GM12878 (cell line): ENCODE results near the gene KLHL8. TPM values are rescaled to one million over a fixed set of nuclear protein-coding genes. Genes with fewer than 3 reads are reported as not detected.

ENCODE experiments used
- ATAC-seq: fragments of 200-7000 bp; cut with Tn5 transposase; 3 replicates; pipeline ENCODE4 v1.9.1; 2020; ENCODE audit warnings: mild to moderate bottlenecking, moderate library complexity
- BruUV-seq: library from RNA; stranded (reverse); fragments of 400-500 nt; replicated peaks from 2 replicates; lab custom pipeline; 2021; lab: Mats Ljungman, UMichigan
- CTCF ChIA-PET: fragments of 300-600 bp; sonication (Branson Sonifier 250); formaldehyde crosslinking; extraction: SDS; loops from one replicate; lab custom pipeline; 2021; ENCODE audit warnings: inconsistent platforms; lab: Yijun Ruan, JAX
- POLR2A ChIA-PET: fragments of 350-600 bp; formaldehyde crosslinking; extraction: SDS; loops from one replicate; lab custom pipeline; 2021; ENCODE audit warnings: inconsistent platforms; lab: Charles Lee
- RAD21 ChIA-PET: fragments of 300-600 bp; sonication (Branson Sonifier 250); formaldehyde crosslinking; loops from one replicate; lab custom pipeline; 2023; ENCODE audit warnings: antibody characterized with exemption; ENCODE audit not compliant: unreplicated experiment; lab: Charles Lee
- SMC1A ChIA-PET: fragments of 300-600 bp; sonication (Branson Sonifier 250); formaldehyde crosslinking; loops from one replicate; lab custom pipeline; 2023; ENCODE audit not compliant: unreplicated experiment, uncharacterized antibody; lab: Charles Lee
- DNase-seq: peaks from one replicate; pipeline ENCODE4 v3.0.0-alpha.2; 2011; ENCODE audit warnings: low read depth, low spot score
- FAIRE-seq: peaks from 3 replicates; lab custom pipeline; 2011; peaks lifted over from hg19 to GRCh38; lab: Jason Lieb, UNC
- H2AFZ ChIP-seq: 2 replicates; pipeline ENCODE4 v1.6.0; 2011; ENCODE audit warnings: low read depth, low read length, control low read depth; ENCODE audit not compliant: control insufficient read depth
- H3K27ac ChIP-seq: 2 replicates; pipeline ENCODE4 v1.5.1; 2011; ENCODE audit warnings: control low read depth; ENCODE audit not compliant: control insufficient read depth, insufficient read depth
- H3K27me3 ChIP-seq, 2 experiments: replicated peaks in 1 of 2; 2 replicates each; pipeline versions ENCODE4 v1.6.0 to v1.6.1; 2011; ENCODE audit warnings: low read length in 1 of 2; ENCODE audit not compliant: control insufficient read depth in 2 of 2, insufficient read depth in 2 of 2
- H3K36me3 ChIP-seq, 2 experiments: 2 replicates each; pipeline ENCODE4 v1.5.1; 2011; ENCODE audit warnings: low read length in 1 of 2; ENCODE audit not compliant: control insufficient read depth in 2 of 2, insufficient read depth in 2 of 2
- H3K4me1 ChIP-seq: 2 replicates; pipeline ENCODE4 v1.6.1; 2011; ENCODE audit warnings: mild to moderate bottlenecking, low read length, moderate library complexity, mixed read lengths; ENCODE audit not compliant: control insufficient read depth, insufficient read depth
- H3K4me2 ChIP-seq: 2 replicates; pipeline ENCODE4 v1.6.0; 2011; ENCODE audit warnings: control low read depth; ENCODE audit not compliant: control insufficient read depth, insufficient read depth
- H3K4me3 ChIP-seq: fragments of 200-600 bp; sonication (generic); 2 replicates; pipeline ENCODE4 v1.5.1; 2016
- H3K79me2 ChIP-seq: 2 replicates; pipeline ENCODE4 v1.6.0; 2011; ENCODE audit warnings: low read length; ENCODE audit not compliant: control insufficient read depth, insufficient read depth
- H3K9ac ChIP-seq: 2 replicates; pipeline ENCODE4 v1.8.0; 2011; ENCODE audit warnings: low read length, control low read depth, mixed read lengths; ENCODE audit not compliant: control insufficient read depth, insufficient read depth
- H3K9me3 ChIP-seq: replicated peaks from 3 replicates; pipeline ENCODE4 v1.5.1; 2011; ENCODE audit warnings: mild to moderate bottlenecking, low read length; ENCODE audit not compliant: control insufficient read depth, insufficient read depth
- H4K20me1 ChIP-seq: 2 replicates; pipeline ENCODE4 v1.6.0; 2011; ENCODE audit not compliant: control insufficient read depth, insufficient read depth
- CBX3 ChIP-seq: fragments of 200-600 bp; sonication (generic); IDR thresholded peaks from 2 replicates; pipeline ENCODE4 v1.6.1; 2016; ENCODE audit warnings: low read depth, borderline replicate concordance
- FOXM1 ChIP-seq: IDR thresholded peaks from 2 replicates; pipeline ENCODE4 v1.6.1; 2012; ENCODE audit warnings: low read depth, mild to moderate bottlenecking, inconsistent platforms, low read length, moderate library complexity
- MTA2 ChIP-seq: fragments of 450-650 bp; IDR thresholded peaks from 2 replicates; pipeline ENCODE4 v1.6.1; 2016; ENCODE audit warnings: low read depth, mild to moderate bottlenecking, moderate library complexity
- MTA3 ChIP-seq: IDR thresholded peaks from 2 replicates; pipeline ENCODE4 v1.6.1; 2012; ENCODE audit warnings: low read length, inconsistent platforms, borderline replicate concordance
- SREBF1 ChIP-seq: IDR thresholded peaks from 2 replicates; pipeline ENCODE4 v1.6.1; 2012; ENCODE audit warnings: mild to moderate bottlenecking, low read length
- YY1 ChIP-seq: IDR thresholded peaks from 2 replicates; pipeline ENCODE4 v1.6.1; 2011; ENCODE audit warnings: low read depth, mild to moderate bottlenecking, low read length
- WGBS: methylation state at CpG from one replicate; pipeline ENCODE4 v1.1.6; 2016; ENCODE audit warnings: low lambda C conversion rate; ENCODE audit not compliant: insufficient replicate concordance, insufficient coverage; ENCODE audit errors: missing lambda C conversion rate; 5-methylcytosine and 5-hydroxymethylcytosine counted together
- in situ Hi-C: fragments of 300-500 bp; cut with MboI; formaldehyde crosslinking; loops from 9 replicates; pipeline ENCODE4 v1.14.3; 2018; ENCODE audit warnings: mixed read lengths
- intact Hi-C: fragments of 100-400 bp; cut with micrococcal nuclease; formaldehyde crosslinking; loops from one replicate; pipeline ENCODE4 v1.14.2; 2022; ENCODE audit not compliant: unreplicated experiment
- polyA plus RNA-seq, 11 experiments: library from polyadenylated mRNA; depleted of rRNA in 4 of 11; unstranded in 6 of 11; stranded (reverse) in 5 of 11; fragments of >200 nt; fragmentation: Nextera tagmentation in 4 of 11; fragmentation: Illumina TruSeq in 1 of 11; extraction: Ambion mirVana in 4 of 11; extraction: Trizol in 1 of 11; gene quantifications; 1 replicate in 1 of 11; 2 replicates in 10 of 11; pipeline versions ENCODE4 v1.2.1 to v1.2.3, GENCODE V29; 2011 to 2016; ENCODE audit warnings: inconsistent platforms in 2 of 11, missing spikeins in 2 of 11, low read depth in 1 of 11
- total RNA-seq, 4 experiments: library from RNA; depleted of rRNA in 3 of 4; stranded (reverse); fragments of >200 nt in 3 of 4; fragmentation: Illumina TruSeq in 1 of 4; extraction: Trizol in 1 of 4; gene quantifications; 2 replicates each; pipeline versions ENCODE4 v1.2.1 to v1.2.3, GENCODE V29; 2013 to 2021
- TF ChIP-seq, protein P1 (sequence below), 3 experiments: IDR thresholded peaks in 2 of 3; conservative IDR thresholded peaks in 1 of 3; 2 replicates each; pipeline ENCODE4 v1.5.1; 2011; ENCODE audit warnings: low read depth in 3 of 3, low read length in 3 of 3, mild to moderate bottlenecking in 3 of 3, control low read depth in 2 of 3, moderate library complexity in 2 of 3, inconsistent platforms in 1 of 3, mixed read lengths in 1 of 3; ENCODE audit not compliant: control insufficient read depth in 2 of 3, insufficient read depth in 1 of 3; ENCODE audit errors: extremely low read depth in 1 of 3
- TF ChIP-seq, protein P2 (sequence below): fragments of 450-650 bp; formaldehyde crosslinking; IDR thresholded peaks from 2 replicates; pipeline ENCODE4 v1.4.0; 2020; ENCODE audit warnings: mild to moderate bottlenecking, moderate library complexity

The KLHL8 gene
- total and polyA plus RNA-seq, 10 of the 15 experiments (the other 5 are each of a cell fraction or from before 2014, with no cell fraction given), result 4.5 to 13.1 (median 9.0) TPM

DNA sequence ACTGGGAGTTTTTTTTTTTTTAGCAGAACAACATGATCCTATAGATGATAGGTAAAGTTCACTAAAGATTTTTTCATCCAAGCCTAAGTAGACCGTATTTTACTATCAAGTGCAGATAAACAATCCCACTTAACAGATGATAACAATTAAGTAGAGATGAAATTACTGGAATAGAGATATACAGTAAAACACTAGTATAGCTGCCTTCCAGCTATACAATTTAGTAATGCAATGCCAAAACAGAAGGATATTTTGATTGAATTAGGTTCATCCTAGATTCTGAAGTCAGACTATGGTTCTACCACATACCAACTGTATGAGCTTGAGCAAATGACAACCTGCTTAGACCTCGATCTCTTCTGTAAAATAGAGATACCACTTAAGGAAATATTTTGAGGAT, 24.3 kb downstream of the KLHL8 start:
- CTCF ChIA-PET, result interaction anchor here (1.0 kb wide), 1 partner anchor 23 kb away, joined by 3 read pairs; no protein-coding TSS in a partner anchor
- no peak for ATAC-seq
- intact Hi-C loops (no loop called here), in situ Hi-C loops (no loop called here)
- H2AFZ ChIP-seq, result no peak overlapping the region
- no peaks in the 10 kb centered on the region for H3K36me3 ChIP-seq
- no peak for FAIRE-seq
- WGBS, result 96% methylated on average over 2 of the region's 2 CpGs
- peaks cover 3% of the 10 kb centered on the region; the same call in 1 of the 2 replicates for H3K4me1 ChIP-seq
- no peaks in the 10 kb centered on the region for H4K20me1 ChIP-seq
- H3K27me3 ChIP-seq, result no peaks in the 10 kb centered on the region
- H3K27ac ChIP-seq, result no peak overlapping the region
- H3K79me2 ChIP-seq, result peaks cover 27% of the 10 kb centered on the region
- no peak overlapping the region for H3K4me2 ChIP-seq
- H3K4me3 ChIP-seq, result no peak overlapping the region
- H3K9ac ChIP-seq, result no peak overlapping the region
- SMC1A ChIA-PET, result interaction anchor here (1.1 to 1.3 kb wide), 3 partner anchors 13 to 18 kb away, joined by 3 to 6 read pairs (median 3); no protein-coding TSS in a partner anchor
- POLR2A ChIA-PET, result no interaction called here
- no peak for DNase-seq
- RAD21 ChIA-PET, result no interaction called here
- H3K9me3 ChIP-seq, result no peaks in the 10 kb centered on the region
- TF ChIP-seq MTA3 (no peak), SREBF1 (no peak), YY1 (no peak), CBX3 (no peak), FOXM1 (no peak), MTA2 (no peak)
- TF ChIP-seq, protein P1, sequence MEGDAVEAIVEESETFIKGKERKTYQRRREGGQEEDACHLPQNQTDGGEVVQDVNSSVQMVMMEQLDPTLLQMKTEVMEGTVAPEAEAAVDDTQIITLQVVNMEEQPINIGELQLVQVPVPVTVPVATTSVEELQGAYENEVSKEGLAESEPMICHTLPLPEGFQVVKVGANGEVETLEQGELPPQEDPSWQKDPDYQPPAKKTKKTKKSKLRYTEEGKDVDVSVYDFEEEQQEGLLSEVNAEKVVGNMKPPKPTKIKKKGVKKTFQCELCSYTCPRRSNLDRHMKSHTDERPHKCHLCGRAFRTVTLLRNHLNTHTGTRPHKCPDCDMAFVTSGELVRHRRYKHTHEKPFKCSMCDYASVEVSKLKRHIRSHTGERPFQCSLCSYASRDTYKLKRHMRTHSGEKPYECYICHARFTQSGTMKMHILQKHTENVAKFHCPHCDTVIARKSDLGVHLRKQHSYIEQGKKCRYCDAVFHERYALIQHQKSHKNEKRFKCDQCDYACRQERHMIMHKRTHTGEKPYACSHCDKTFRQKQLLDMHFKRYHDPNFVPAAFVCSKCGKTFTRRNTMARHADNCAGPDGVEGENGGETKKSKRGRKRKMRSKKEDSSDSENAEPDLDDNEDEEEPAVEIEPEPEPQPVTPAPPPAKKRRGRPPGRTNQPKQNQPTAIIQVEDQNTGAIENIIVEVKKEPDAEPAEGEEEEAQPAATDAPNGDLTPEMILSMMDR (IDR thresholded peaks at IDR 0.05 in 2 of 3, conservative IDR thresholded peaks at IDR 0.05 in 1 of 3; ENCODE audit: control insufficient read depth in 2 of 3, extremely low read depth in 1 of 3, insufficient read depth in 1 of 3, low read depth in 3 of 3, low read length in 3 of 3), result no peak
- TF ChIP-seq, protein P2, sequence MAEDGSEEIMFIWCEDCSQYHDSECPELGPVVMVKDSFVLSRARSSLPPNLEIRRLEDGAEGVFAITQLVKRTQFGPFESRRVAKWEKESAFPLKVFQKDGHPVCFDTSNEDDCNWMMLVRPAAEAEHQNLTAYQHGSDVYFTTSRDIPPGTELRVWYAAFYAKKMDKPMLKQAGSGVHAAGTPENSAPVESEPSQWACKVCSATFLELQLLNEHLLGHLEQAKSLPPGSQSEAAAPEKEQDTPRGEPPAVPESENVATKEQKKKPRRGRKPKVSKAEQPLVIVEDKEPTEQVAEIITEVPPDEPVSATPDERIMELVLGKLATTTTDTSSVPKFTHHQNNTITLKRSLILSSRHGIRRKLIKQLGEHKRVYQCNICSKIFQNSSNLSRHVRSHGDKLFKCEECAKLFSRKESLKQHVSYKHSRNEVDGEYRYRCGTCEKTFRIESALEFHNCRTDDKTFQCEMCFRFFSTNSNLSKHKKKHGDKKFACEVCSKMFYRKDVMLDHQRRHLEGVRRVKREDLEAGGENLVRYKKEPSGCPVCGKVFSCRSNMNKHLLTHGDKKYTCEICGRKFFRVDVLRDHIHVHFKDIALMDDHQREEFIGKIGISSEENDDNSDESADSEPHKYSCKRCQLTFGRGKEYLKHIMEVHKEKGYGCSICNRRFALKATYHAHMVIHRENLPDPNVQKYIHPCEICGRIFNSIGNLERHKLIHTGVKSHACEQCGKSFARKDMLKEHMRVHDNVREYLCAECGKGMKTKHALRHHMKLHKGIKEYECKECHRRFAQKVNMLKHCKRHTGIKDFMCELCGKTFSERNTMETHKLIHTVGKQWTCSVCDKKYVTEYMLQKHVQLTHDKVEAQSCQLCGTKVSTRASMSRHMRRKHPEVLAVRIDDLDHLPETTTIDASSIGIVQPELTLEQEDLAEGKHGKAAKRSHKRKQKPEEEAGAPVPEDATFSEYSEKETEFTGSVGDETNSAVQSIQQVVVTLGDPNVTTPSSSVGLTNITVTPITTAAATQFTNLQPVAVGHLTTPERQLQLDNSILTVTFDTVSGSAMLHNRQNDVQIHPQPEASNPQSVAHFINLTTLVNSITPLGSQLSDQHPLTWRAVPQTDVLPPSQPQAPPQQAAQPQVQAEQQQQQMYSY, result no peak
- TF ChIP-seq, all 136 proteins: peak for 0
- no TSS peak for BruUV-seq
